Neural cell (in vitro differentiated cells): Measurements from ENCODE around the gene UBE2I. TPM values are rescaled to one million over a fixed set of nuclear protein-coding genes. Genes with fewer than 3 reads are reported as not detected.

ENCODE experiments used
- H2AFZ ChIP-seq: fragments of 200-600, 300-800 bp; sonication (generic), shearing (Covaris generic); 2 replicates; pipeline ENCODE4 v1.6.0; 2014; ENCODE audit warnings: low read depth, mild to moderate bottlenecking, antibody characterized with exemption, low read length, moderate library complexity
- H3F3A ChIP-seq: fragments of 200-600 bp; shearing (Covaris generic); 2 replicates; pipeline ENCODE4 v1.6.1; 2016; ENCODE audit warnings: mild to moderate bottlenecking, moderate library complexity, mixed read lengths, antibody characterized with exemption, low read length; ENCODE audit not compliant: insufficient read depth, poor library complexity, severe bottlenecking
- H3K27ac ChIP-seq: fragments of 200-600, 300-800 bp; sonication (generic), shearing (Covaris generic); 2 replicates; pipeline ENCODE4 v1.5.1; 2014; ENCODE audit warnings: mild to moderate bottlenecking, low read length, moderate library complexity
- H3K27me3 ChIP-seq: fragments of 300-800, 200-600 bp; sonication (generic), shearing (Covaris generic); 2 replicates; pipeline ENCODE4 v1.6.0; 2014; ENCODE audit warnings: mild to moderate bottlenecking, low read depth, low read length, moderate library complexity; ENCODE audit not compliant: insufficient read depth
- H3K36me3 ChIP-seq: fragments of 300-800, 200-600 bp; sonication (generic), shearing (Covaris generic); 2 replicates; pipeline ENCODE4 v1.5.1; 2014; ENCODE audit warnings: mild to moderate bottlenecking, antibody characterized with exemption, low read length, moderate library complexity; ENCODE audit not compliant: insufficient read depth
- H3K4me2 ChIP-seq: fragments of 300-800, 200-600 bp; sonication (generic), shearing (Covaris generic); 2 replicates; pipeline ENCODE4 v1.6.0; 2014; ENCODE audit warnings: mild to moderate bottlenecking, low read length
- H3K4me3 ChIP-seq: fragments of 300-800, 200-600 bp; sonication (generic), shearing (Covaris generic); 2 replicates; pipeline ENCODE4 v1.5.1; 2014; ENCODE audit warnings: mild to moderate bottlenecking, low read length, moderate library complexity
- H3K79me2 ChIP-seq: fragments of 200-600 bp; shearing (Covaris generic); replicated peaks from 2 replicates; pipeline ENCODE4 v1.6.0; 2014; ENCODE audit warnings: mild to moderate bottlenecking, low read length, moderate library complexity; ENCODE audit not compliant: insufficient read depth
- H3K9ac ChIP-seq: fragments of 300-800, 200-600 bp; sonication (generic), shearing (Covaris generic); 2 replicates; pipeline ENCODE4 v1.6.1; 2016; ENCODE audit warnings: mild to moderate bottlenecking, low read length, mixed read lengths
- H3K9me2 ChIP-seq: fragments of 200-600 bp; shearing (Covaris generic); 2 replicates; pipeline ENCODE4 v1.6.1; 2016; ENCODE audit warnings: mild to moderate bottlenecking, low read length, mixed read lengths; ENCODE audit not compliant: insufficient read depth
- H3K9me3 ChIP-seq: fragments of 200-600, 300-800 bp; sonication (generic), shearing (Covaris generic); 2 replicates; pipeline ENCODE4 v1.6.1; 2016; ENCODE audit warnings: mild to moderate bottlenecking, mixed run types, low read length, moderate library complexity, mixed read lengths
- H4K20me1 ChIP-seq: fragments of 200-600 bp; shearing (Covaris generic); 2 replicates; pipeline ENCODE4 v1.6.1; 2016; ENCODE audit warnings: mild to moderate bottlenecking, mixed run types; ENCODE audit not compliant: insufficient read depth
- CTCF ChIP-seq: fragments of 450-650 bp; IDR thresholded peaks from 2 replicates; pipeline ENCODE4 v1.5.1; 2014; ENCODE audit warnings: antibody characterized with exemption, mild to moderate bottlenecking, moderate library complexity; ENCODE audit not compliant: poor library complexity, severe bottlenecking
- EP300 ChIP-seq: fragments of 450-650 bp; conservative IDR thresholded peaks from 2 replicates; pipeline ENCODE4 v1.6.1; 2014; ENCODE audit warnings: antibody characterized with exemption, mild to moderate bottlenecking, moderate library complexity; ENCODE audit not compliant: poor library complexity, severe bottlenecking
- EZH2 ChIP-seq: fragments of 200-600, 300-800 bp; shearing (Covaris generic), sonication (generic); IDR thresholded peaks from 2 replicates; pipeline ENCODE4 v1.6.1; 2014; ENCODE audit warnings: antibody characterized with exemption, low read length, borderline replicate concordance, mild to moderate bottlenecking; ENCODE audit not compliant: insufficient read depth, poor library complexity, severe bottlenecking
- MXI1 ChIP-seq: fragments of 450-650 bp; conservative IDR thresholded peaks from 2 replicates; pipeline ENCODE4 v1.6.1; 2014; ENCODE audit warnings: antibody characterized with exemption, mild to moderate bottlenecking; ENCODE audit not compliant: poor library complexity, severe bottlenecking
- POLR2AphosphoS5 ChIP-seq: IDR thresholded peaks from 2 replicates; pipeline ENCODE4 v1.6.1; 2012
- RAD21 ChIP-seq: fragments of 450-650 bp; conservative IDR thresholded peaks from 2 replicates; pipeline ENCODE4 v1.6.1; 2014; ENCODE audit warnings: antibody characterized with exemption, mild to moderate bottlenecking, moderate library complexity
- REST ChIP-seq: IDR thresholded peaks from 2 replicates; pipeline ENCODE4 v1.6.1; 2012; ENCODE audit warnings: borderline replicate concordance
- SMC3 ChIP-seq: fragments of 450-650 bp; conservative IDR thresholded peaks from 2 replicates; pipeline ENCODE4 v1.6.1; 2014; ENCODE audit warnings: antibody characterized with exemption, mild to moderate bottlenecking, moderate library complexity; ENCODE audit not compliant: poor library complexity
- TAF1 ChIP-seq: IDR thresholded peaks from 2 replicates; pipeline ENCODE4 v1.6.1; 2012; ENCODE audit warnings: low read depth
- polyA plus RNA-seq: library from polyadenylated mRNA; depleted of rRNA; stranded (reverse); fragments of >200 nt; gene quantifications from 2 replicates; pipeline ENCODE4 v1.2.3, GENCODE V29; 2014

The UBE2I gene
- polyA plus RNA-seq, 1 donor from 2014 or later: 111 TPM

- TF ChIP-seq POLR2AphosphoS5 (no peak), SMC3 (no peak), MXI1 (no peak), EZH2 (no peak), EP300 (no peak), TAF1 (no peak), REST (no peak), CTCF (no peak), RAD21 (no peak)
- no peak overlapping the region for H2AFZ ChIP-seq
- H3K36me3 ChIP-seq: no peaks in the 10 kb centered on the region
Observed at GRCh38 chr16:1367486-1368174, 58.2 kb downstream of the UBE2I start.

GRCh38 chr16:1371054-1371978 is 61.9 kb downstream of the UBE2I start:
- H2AFZ ChIP-seq: no peak overlapping the region
- H4K20me1 ChIP-seq: no peaks in the 10 kb centered on the region
- no peaks in the 10 kb centered on the region for H3K36me3 ChIP-seq
- H3K9ac ChIP-seq: no peak overlapping the region
- H3K27me3 ChIP-seq: no peaks in the 10 kb centered on the region
- no peaks in the 10 kb centered on the region for H3K9me2 ChIP-seq
- H3K79me2 ChIP-seq: no peaks in the 10 kb centered on the region
- TF ChIP-seq EP300 (no peak), RAD21 (no peak), SMC3 (no peak), POLR2AphosphoS5 (no peak), EZH2 (no peak), REST (no peak), CTCF (no peak), TAF1 (no peak), MXI1 (no peak)
- no peak overlapping the region for H3K27ac ChIP-seq
- H3K4me2 ChIP-seq: no peak overlapping the region
- no peak overlapping the region for H3K4me3 ChIP-seq
- H3F3A ChIP-seq: no peaks in the 10 kb centered on the region
- H3K9me3 ChIP-seq: no peaks in the 10 kb centered on the region

More at GRCh38 chr16:1367486-1368174, 58.2 kb downstream of the UBE2I start:
- Histone ChIP-seq H4K20me1 (no peaks in the 10 kb centered on the region), H3K9me3 (no peaks in the 10 kb centered on the region), H3K79me2 (no peaks in the 10 kb centered on the region), H3K4me3 (no peak overlapping the region), H3F3A (no peaks in the 10 kb centered on the region), H3K9ac (no peak overlapping the region), H3K27me3 (no peaks in the 10 kb centered on the region), H3K9me2 (no peaks in the 10 kb centered on the region), H3K4me2 (no peak overlapping the region), H3K27ac (no peak overlapping the region)
